ENCODE measurements around the gene SULT2B1. TPM values are rescaled to one million over a fixed set of nuclear protein-coding genes. Genes with fewer than 3 reads are reported as not detected.

SULT2B1 gene
- total RNA-seq, 8 experiments from 2014 or later = 0.16 to 1.9 (median 0.54) TPM

DNA sequence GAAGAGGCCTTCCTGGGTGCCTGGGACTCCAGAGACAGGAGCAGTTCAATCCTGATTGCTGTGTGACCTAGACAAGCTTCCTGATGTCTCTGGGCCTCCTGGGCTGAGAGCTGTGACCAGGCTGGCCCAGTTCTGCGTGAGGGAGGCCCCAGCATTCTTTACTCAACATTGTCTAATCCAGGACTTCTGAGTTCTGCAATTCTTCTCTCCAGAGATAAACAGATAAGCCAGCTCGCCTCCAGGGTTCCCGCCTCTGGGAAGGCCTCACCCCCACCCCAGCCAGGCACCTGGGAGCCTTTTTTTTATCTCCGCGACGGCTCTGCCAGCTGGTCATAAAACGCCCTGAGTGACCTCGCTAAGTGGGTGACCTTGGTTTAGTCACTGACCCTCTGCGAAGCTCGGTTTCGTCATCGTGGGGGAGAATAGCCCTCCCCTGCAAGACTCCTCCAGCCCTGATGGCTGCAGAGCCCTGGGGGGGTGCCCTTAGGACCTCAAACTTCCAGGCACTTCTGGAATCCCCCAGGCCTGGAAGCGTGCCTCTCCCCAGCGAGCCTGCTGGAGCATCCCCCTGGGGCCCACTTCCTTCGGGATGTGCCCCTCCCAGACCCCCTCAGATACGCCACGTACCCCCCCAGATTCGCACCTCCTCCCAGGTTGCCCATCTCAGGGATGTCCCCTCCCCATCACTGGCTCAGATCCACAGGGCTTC is 1.9 kb downstream of the SULT2B1 start:
- ATAC-seq (replicated peaks in 6 of 8) = peak in 6 of 8 experiments; percentile 23 to 56 (median 46)
- in situ Hi-C loops (cut with MboI; ENCODE audit: low pct_unique_long_range_greater_than_20kb in 2 of 9, low sequenced_read_pairs in 9 of 9, unreplicated experiment in 9 of 9) = no loop called here
- Histone ChIP-seq H3K4me3 (no peak overlapping the region), H3K27ac (peak overlapping the region in 1 of 2 donors; percentile 2), H3K4me1 (replicated peaks in 1 of 2) (peaks cover 4 to 12% of the 10 kb centered on the region in 2 donors)
- WGBS, 10 experiments = 0 to 80% (median 30%) methylated on average over 1 to 7 of the region's 18 CpGs; no CpG with 5 or more reads in 5 of the 10 experiments

DNA sequence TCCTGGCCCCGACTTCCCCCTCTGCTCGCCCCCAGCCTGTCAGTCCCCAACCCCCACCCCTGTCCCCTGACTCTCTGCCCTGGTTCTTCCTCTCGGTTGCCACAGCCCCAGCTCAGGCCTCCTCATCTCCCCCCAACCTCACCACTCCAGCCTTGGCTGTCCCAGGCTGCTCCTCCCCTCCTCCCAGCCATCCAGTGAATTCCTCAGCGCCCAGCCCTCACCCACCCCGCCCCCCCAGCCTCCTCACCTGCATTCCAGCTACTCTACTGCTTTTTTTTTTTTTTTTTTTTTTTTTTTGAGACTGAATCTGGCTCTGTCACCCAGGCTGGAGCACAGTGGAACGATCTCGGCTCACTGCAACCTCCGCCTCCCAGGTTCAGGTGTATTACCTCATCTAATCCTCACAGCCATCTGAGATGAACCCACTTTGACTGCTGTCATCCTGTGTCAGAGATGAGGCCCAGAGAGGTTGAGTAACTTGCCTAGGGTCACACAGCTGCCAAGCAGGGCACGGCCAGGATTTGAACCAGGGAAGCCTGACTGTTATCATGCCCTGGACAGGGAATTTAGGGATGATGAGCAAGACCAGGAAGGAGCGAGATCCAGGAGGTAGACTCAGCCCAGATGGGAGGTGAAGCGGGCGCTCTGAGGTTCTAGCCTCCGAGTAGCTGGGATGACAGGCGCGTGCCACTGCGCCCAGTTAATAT is 2.6 kb downstream of the SULT2B1 start:
- Histone ChIP-seq H3K4me1 (replicated peaks in 1 of 2) (peaks cover 4 to 12% of the 10 kb centered on the region in 2 donors), H3K27ac (no peak overlapping the region), H3K4me3 (no peak overlapping the region)
- in situ Hi-C loops (cut with MboI; ENCODE audit: low pct_unique_long_range_greater_than_20kb in 2 of 9, low sequenced_read_pairs in 9 of 9, unreplicated experiment in 9 of 9) = no loop called here
- 92 to 100% (median 100%) methylated on average over 1 to 4 of the region's 16 CpGs; no CpG with 5 or more reads in 6 of the 10 experiments for WGBS, 10 experiments
- peak in 5 of 8 experiments; percentile 43 to 56 (median 55) for ATAC-seq (replicated peaks in 6 of 8)

DNA sequence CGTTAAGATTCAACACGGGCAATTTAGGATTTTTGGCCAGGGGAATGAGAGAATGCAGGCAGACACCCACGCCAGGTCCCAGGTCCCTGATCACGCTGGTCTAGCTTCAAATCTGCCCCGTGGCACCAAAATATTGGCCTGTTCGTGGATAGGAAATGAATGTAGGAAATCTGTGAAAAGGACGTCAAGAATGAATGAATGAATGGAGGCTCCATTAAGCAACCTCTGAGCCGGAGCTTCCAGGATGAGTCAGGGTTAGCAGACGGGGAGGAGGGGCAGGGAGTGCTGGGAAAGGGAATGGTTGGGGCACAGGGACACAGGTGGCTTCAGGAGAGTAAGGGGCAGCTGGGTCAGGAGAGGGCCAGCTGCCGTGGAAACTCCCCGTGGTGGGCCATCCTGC is 4.2 kb downstream of the SULT2B1 start:
- H3K4me1 ChIP-seq (replicated peaks in 1 of 2) = peaks cover 4 to 12% of the 10 kb centered on the region in 2 donors
- H3K4me3 ChIP-seq = no peak overlapping the region
- peak overlapping the region in 1 of 2 donors; percentile 13 for H3K27ac ChIP-seq
- peak in 6 of 8 experiments; percentile 3 to 78 (median 72) for ATAC-seq (replicated peaks in 6 of 8)
- WGBS, 10 experiments = 19 to 81% (median 48%) methylated on average over 3 to 8 of the region's 11 CpGs; no CpG with 5 or more reads in 2 of the 10 experiments
- in situ Hi-C loops (cut with MboI; ENCODE audit: low pct_unique_long_range_greater_than_20kb in 2 of 9, low sequenced_read_pairs in 9 of 9, unreplicated experiment in 9 of 9) = no loop called here

DNA sequence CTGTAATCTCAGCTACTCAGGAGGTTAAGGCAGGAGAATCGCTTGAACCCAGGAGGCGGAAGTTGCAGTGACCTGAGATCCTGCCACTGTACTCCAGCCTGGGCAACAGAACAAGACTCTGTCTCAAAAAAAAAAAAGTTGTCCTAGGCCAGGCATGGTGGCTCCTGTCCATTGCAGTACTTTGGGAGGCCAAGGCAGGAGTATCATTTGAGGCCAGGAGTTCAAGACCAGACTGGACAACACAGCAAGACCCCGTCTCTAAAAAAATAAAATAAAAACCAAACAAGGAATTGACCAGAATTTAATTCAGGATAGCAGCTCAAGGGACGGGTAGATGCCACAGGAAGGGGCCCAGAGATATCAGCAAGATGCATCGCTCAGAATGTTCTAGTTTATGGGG is 4.9 kb downstream of the SULT2B1 start:
- Histone ChIP-seq H3K27ac (no peak overlapping the region), H3K4me3 (no peak overlapping the region), H3K4me1 (replicated peaks in 1 of 2) (peaks cover 4 to 12% of the 10 kb centered on the region in 2 donors)
- 90 to 100% (median 95%) methylated on average over 1 to 5 of the region's 5 CpGs; no CpG with 5 or more reads in 1 of the 10 experiments for WGBS, 10 experiments
- ATAC-seq (replicated peaks in 6 of 8) = no peak
- in situ Hi-C loops (cut with MboI; ENCODE audit: low pct_unique_long_range_greater_than_20kb in 2 of 9, low sequenced_read_pairs in 9 of 9, unreplicated experiment in 9 of 9) = no loop called here

DNA sequence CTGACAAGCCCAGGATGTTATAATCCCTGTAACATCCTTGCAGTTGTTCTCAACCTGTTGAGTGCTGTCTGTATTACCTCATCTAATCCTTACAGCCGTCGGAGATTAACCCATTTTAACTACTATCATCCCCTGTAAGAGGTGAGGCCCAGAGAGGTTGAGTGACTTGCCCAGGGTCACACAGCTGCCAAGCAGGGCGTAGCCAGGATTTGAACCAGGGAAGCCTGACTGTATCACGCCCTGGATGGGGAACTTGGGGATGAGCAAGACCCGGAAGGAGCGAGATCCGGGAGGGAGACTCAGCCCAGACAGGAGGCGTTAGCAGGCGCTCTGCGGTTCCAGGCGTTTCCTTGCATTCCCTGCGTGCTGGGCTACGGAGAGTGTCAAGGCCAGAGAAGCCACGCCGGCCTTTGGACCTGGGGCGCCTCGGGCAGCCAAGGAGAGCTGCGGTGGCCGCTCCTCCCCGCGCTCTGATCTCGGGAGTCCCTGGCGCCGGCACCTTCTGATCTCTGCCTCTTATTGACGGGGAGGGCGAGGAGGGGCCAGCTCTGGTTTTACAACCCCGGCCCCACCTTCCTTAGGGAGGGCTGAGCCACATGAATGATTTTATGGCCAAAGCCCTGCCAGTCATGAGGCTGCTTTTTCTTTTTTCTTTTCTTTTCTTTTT is 6.2 kb downstream of the SULT2B1 start:
- peak in 7 of 8 experiments; percentile 32 to 94 (median 71) for ATAC-seq (replicated peaks in 6 of 8)
- Histone ChIP-seq H3K4me1 (replicated peaks in 1 of 2) (peaks cover 6 to 13% of the 10 kb centered on the region in 2 donors), H3K4me3 (no peak overlapping the region), H3K27ac (no peak overlapping the region)
- in situ Hi-C loops (cut with MboI; ENCODE audit: low pct_unique_long_range_greater_than_20kb in 2 of 9, low sequenced_read_pairs in 9 of 9, unreplicated experiment in 9 of 9) = no loop called here
- 0 to 69% (median 30%) methylated on average over 2 to 17 of the region's 27 CpGs; no CpG with 5 or more reads in 2 of the 10 experiments for WGBS, 10 experiments

DNA sequence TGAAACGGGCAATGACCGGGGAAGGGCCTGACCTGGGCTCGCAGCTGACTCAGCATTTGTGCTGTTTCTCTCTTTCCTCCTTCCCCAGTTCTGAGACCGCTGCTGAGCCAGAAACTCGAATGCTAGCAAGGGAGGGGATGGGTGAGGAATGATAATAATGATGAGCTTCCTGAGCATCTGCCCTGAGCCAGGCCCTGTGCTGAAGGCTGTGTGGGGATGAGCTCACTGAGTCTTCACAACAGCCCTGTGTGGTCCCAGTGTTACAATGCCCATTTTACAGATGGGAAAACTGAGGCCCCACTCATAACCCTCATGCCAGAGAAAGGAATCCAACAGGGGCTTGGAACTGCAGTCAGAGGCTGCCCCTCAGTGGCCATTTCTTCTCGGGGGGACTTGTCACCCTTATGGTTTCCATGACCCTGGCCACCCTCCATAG is 8.1 kb downstream of the SULT2B1 start:
- in situ Hi-C loops (cut with MboI; ENCODE audit: low pct_unique_long_range_greater_than_20kb in 2 of 9, low sequenced_read_pairs in 9 of 9, unreplicated experiment in 9 of 9) = no loop called here
- Histone ChIP-seq H3K27ac (no peak overlapping the region), H3K4me1 (replicated peaks in 1 of 2) (peaks cover 6 to 12% of the 10 kb centered on the region in 2 donors), H3K4me3 (no peak overlapping the region)
- no peak for ATAC-seq (replicated peaks in 6 of 8)
- WGBS, 10 experiments = 33 to 100% (median 84%) methylated on average over 1 to 5 of the region's 6 CpGs; no CpG with 5 or more reads in 1 of the 10 experiments

DNA sequence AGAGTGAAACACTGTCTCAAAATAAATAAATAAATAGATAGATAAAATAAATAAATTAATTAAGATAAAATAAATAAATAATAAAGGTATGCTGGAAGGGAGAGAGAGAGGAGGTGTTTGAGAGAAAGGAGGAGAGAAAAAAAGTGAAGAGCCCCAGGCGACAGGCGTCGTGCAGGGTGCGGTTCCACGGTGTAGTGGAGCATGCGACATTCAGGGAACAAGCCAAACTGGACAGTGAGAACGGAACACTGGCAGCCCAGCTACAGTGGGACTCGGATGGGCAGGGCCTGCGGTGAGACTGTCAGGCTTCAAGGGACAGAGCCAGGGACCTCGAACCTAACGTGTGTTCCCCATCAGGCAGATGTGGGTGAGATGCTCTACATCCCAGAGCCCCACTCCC is 9.4 kb downstream of the SULT2B1 start:
- Histone ChIP-seq H3K27ac (no peak overlapping the region), H3K4me3 (no peak overlapping the region), H3K4me1 (replicated peaks in 1 of 2) (peaks cover 6 to 7% of the 10 kb centered on the region in 2 donors)
- in situ Hi-C loops (cut with MboI; ENCODE audit: low pct_unique_long_range_greater_than_20kb in 2 of 9, low sequenced_read_pairs in 9 of 9, unreplicated experiment in 9 of 9) = no loop called here
- ATAC-seq (replicated peaks in 6 of 8) = no peak
- 69 to 100% (median 88%) methylated on average over 3 to 9 of the region's 11 CpGs; no CpG with 5 or more reads in 2 of the 10 experiments for WGBS, 10 experiments

DNA sequence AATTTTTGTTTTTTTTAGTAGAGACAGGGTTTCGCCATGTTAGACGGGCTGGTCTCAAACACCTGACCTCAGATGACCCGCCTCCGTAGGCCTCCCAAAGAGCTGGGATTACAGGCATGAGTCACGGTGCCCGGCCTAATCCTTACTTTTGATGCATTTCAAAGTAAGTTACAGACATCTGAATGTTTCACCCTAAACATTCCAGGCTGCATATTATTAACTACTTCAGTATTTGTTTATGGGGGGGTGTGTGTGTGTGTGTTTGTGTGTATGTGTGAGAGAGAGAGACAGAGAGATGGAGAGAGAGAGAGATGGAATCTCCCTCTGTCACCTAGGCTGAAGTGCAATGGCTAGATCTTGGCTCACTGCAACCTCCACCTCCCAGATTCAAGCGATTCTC is 13.1 kb downstream of the SULT2B1 start:
- in situ Hi-C loops (cut with MboI; ENCODE audit: low pct_unique_long_range_greater_than_20kb in 2 of 9, low sequenced_read_pairs in 9 of 9, unreplicated experiment in 9 of 9) = no loop called here
- ATAC-seq (replicated peaks in 6 of 8) = peak in 2 of 8 experiments; percentile 4 to 8
- Histone ChIP-seq H3K4me3 (no peak overlapping the region), H3K27ac (no peak overlapping the region), H3K4me1 (replicated peaks in 1 of 2) (peaks cover 6% of the 10 kb centered on the region in 2 donors)
- 39 to 100% (median 65%) methylated on average over 1 to 7 of the region's 7 CpGs; no CpG with 5 or more reads in 2 of the 10 experiments for WGBS, 10 experiments

DNA sequence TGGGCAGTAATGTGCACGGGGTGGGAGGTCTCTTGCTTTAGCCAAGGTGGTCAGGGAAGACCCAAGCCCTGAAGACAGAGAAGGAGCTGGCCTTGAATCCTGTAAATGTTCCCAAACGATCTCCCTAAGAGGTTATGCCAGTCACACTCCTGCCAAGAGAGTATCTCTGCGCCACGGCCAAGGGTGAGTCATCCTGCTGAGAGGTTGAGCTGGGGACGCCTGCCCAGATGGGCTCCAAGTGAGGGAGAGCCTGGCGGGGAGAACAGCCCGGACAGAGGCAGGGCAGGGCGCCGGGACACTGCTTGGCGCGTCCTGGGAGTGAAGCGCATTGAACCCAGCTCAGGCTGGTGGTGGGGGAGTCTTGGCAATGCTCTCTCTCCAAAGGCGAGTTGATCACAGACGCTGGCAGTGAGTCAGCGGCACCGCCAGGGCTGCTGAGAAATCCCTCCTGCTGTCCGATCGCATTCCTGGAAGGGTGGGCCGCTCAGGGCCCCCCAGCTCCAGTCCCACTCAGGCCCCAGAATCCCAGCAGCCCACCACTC is 16.4 kb downstream of the SULT2B1 start:
- 0 to 80% (median 40%) methylated on average over 1 to 7 of the region's 19 CpGs; no CpG with 5 or more reads in 4 of the 10 experiments for WGBS, 10 experiments
- ATAC-seq (replicated peaks in 6 of 8) = peak; percentile 73 to 96 (median 92)
- in situ Hi-C loops (cut with MboI; ENCODE audit: low pct_unique_long_range_greater_than_20kb in 2 of 9, low sequenced_read_pairs in 9 of 9, unreplicated experiment in 9 of 9) = no loop called here
- no peak overlapping the region for H3K27ac ChIP-seq
- no peak overlapping the region for H3K4me3 ChIP-seq
- H3K4me1 ChIP-seq (replicated peaks in 1 of 2) = peaks cover 5 to 13% of the 10 kb centered on the region in 2 donors

DNA sequence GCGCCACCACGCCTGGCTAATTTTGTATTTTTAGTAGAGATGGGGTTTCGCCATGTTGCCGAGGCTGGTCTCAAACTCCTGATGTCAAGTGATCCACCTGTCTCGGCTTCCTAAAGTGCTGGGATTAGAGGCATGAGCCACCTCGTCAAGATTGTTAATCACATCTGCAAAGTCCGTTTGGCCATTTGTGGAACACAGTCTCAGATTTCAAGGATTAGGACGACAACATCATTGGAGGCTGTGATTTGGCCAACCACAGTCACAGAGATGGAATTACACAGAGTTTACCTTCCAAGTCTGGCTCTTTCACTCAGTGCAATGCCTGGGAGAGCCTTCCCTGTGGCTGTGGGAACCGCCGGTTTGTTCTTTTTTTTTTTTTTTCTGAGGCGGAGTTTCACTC is 17.8 kb downstream of the SULT2B1 start:
- peak in 1 of 8 experiments; percentile 18 for ATAC-seq (replicated peaks in 6 of 8)
- Histone ChIP-seq H3K4me1 (replicated peaks in 1 of 2) (peaks cover 4 to 12% of the 10 kb centered on the region in 2 donors), H3K4me3 (no peak overlapping the region), H3K27ac (no peak overlapping the region)
- 30 to 100% (median 80%) methylated on average over 1 to 7 of the region's 11 CpGs; no CpG with 5 or more reads in 3 of the 10 experiments for WGBS, 10 experiments
- in situ Hi-C loops (cut with MboI; ENCODE audit: low pct_unique_long_range_greater_than_20kb in 2 of 9, low sequenced_read_pairs in 9 of 9, unreplicated experiment in 9 of 9) = no loop called here

DNA sequence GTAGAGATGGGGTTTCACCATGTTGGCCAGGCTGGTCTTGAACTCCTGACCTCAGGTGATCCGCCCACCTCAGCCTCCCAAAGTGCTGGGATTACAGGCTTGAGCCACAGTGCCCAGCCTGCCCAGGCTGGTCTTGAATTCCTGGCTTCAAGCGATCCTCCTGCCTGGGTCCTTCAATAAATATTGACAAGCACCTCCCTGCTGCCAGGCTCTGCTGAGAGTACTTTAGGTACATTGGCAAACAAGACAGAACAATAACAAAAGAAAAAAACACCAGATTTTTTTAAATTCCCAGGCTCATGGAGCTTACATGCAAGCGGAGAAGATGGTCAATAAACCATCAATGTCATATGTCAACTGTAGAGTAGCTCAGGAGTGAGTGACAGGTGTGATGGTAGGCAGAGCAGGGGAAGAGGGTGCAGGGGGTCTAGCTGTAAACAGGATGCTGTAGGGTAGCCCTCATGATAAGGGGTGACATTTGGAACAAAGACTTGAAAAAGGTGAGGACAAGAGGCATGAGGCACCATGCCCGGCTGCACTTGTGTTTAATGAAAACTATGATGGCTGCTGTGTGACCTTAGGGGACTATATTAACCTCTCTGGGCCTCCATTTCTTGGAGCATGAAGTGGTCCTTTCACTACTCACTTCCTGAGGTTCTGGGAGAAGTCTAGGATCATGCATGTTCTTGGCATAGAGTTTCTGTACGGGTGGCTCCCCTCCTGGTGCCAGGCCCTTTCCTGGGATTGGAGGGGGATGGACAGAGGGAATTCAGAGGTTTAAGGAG is 19.6 kb downstream of the SULT2B1 start:
- peaks cover 4 to 12% of the 10 kb centered on the region in 2 donors for H3K4me1 ChIP-seq (replicated peaks in 1 of 2)
- no peak overlapping the region for H3K27ac ChIP-seq
- in situ Hi-C loops (cut with MboI; ENCODE audit: low pct_unique_long_range_greater_than_20kb in 2 of 9, low sequenced_read_pairs in 9 of 9, unreplicated experiment in 9 of 9) = no loop called here
- WGBS, 10 experiments = 40 to 100% (median 80%) methylated on average over 1 to 3 of the region's 5 CpGs; no CpG with 5 or more reads in 1 of the 10 experiments
- ATAC-seq (replicated peaks in 6 of 8) = no peak
- no peak overlapping the region for H3K4me3 ChIP-seq

DNA sequence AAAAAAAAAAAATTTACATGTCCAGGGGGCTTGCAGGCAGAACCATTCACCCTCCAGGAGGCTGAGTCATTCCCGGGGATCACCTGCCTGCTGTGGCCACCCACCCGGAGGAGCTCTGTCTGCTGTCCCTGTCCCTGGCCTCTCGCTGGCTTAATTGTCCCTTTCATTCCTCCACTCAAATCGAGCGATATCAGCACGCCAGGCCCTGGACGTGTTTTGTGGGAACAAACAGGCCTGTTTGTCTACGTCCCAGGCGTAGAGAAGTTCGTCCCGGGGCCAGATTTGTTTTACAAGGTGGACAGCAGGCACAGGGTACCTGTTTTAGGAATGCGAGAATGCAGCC is 21.2 kb downstream of the SULT2B1 start:
- H3K4me3 ChIP-seq = no peak overlapping the region
- peaks cover 4 to 12% of the 10 kb centered on the region in 2 donors for H3K4me1 ChIP-seq (replicated peaks in 1 of 2)
- peak in 5 of 8 experiments; percentile 63 to 92 (median 83) for ATAC-seq (replicated peaks in 6 of 8)
- H3K27ac ChIP-seq = peak overlapping the region in 1 of 2 donors; percentile 74
- in situ Hi-C loops (cut with MboI; ENCODE audit: low pct_unique_long_range_greater_than_20kb in 2 of 9, low sequenced_read_pairs in 9 of 9, unreplicated experiment in 9 of 9) = no loop called here
- 45 to 75% (median 63%) methylated on average over 5 to 7 of the region's 12 CpGs; no CpG with 5 or more reads in 6 of the 10 experiments for WGBS, 10 experiments

All from motor neuron (in vitro differentiated cells).